A549 (cell line): ENCODE results near the gene ATP1A4. TPM values are rescaled to one million over a fixed set of nuclear protein-coding genes. Genes with fewer than 3 reads are reported as not detected.

Source experiments
- ATAC-seq, 2 experiments: fragments of 200-7000 bp in 1 of 2; fragments of >200 bp in 1 of 2; cut with Nextera tagmentation in 1 of 2; cut with Tn5 transposase in 1 of 2; 3 replicates each; pipeline versions ENCODE4 v1.8.0 to v1.9.1; 2018 to 2020; ENCODE audit warnings: mild to moderate bottlenecking in 1 of 2, moderate library complexity in 1 of 2
- CTCF ChIA-PET: fragments of 300-600 bp; sonication (Branson Sonifier 250); formaldehyde crosslinking; extraction: SDS; loops from one replicate; lab custom pipeline; 2021; ENCODE audit warnings: antibody characterized with exemption, inconsistent platforms; lab: Yijun Ruan, JAX
- POLR2A ChIA-PET: fragments of 350-600 bp; formaldehyde crosslinking; extraction: SDS; loops from one replicate; lab custom pipeline; 2021; ENCODE audit warnings: antibody characterized with exemption, inconsistent platforms; lab: Yijun Ruan, JAX
- DNase-seq, 2 experiments: peaks; one replicate each; pipeline versions ENCODE4 v3.0.0 to v3.0.0-alpha.2; 2011 to 2016; ENCODE audit warnings: low read depth in 1 of 2, low spot score in 1 of 2
- FAIRE-seq: peaks from 2 replicates; lab custom pipeline; 2011; peaks lifted over from hg19 to GRCh38; lab: Jason Lieb, UNC
- H3K27ac ChIP-seq, 2 experiments: fragments of >200 bp; sonication (Bioruptor Twin); formaldehyde crosslinking; 3 replicates each; pipeline ENCODE4 v1.5.1; 2016 to 2017
- H3K4me1 ChIP-seq: fragments of >200 bp; sonication (Bioruptor Twin); formaldehyde crosslinking; 3 replicates; pipeline ENCODE4 v1.6.1; 2016
- H3K4me2 ChIP-seq: fragments of >200 bp; sonication (Bioruptor Twin); formaldehyde crosslinking; 3 replicates; pipeline ENCODE4 v1.6.1; 2016
- H3K4me3 ChIP-seq: fragments of >200 bp; sonication (Bioruptor Twin); formaldehyde crosslinking; 3 replicates; pipeline ENCODE4 v1.5.1; 2016
- H3K9me3 ChIP-seq: fragments of >200 bp; sonication (Bioruptor Twin); formaldehyde crosslinking; 3 replicates; pipeline ENCODE4 v1.6.1; 2016
- BHLHE40 ChIP-seq: IDR thresholded peaks from 2 replicates; pipeline ENCODE4 v1.6.1; 2012; ENCODE audit warnings: low read depth, low read length, inconsistent platforms
- CEBPB ChIP-seq, 2 experiments: fragments of >200 bp in 1 of 2; sonication (Bioruptor Twin) in 1 of 2; formaldehyde crosslinking in 1 of 2; IDR thresholded peaks; 2 replicates each; pipeline ENCODE4 v1.6.1; 2012 to 2016
- EP300 ChIP-seq, 2 experiments: fragments of >200 bp; sonication (Bioruptor Twin); formaldehyde crosslinking; IDR thresholded peaks; 2 replicates in 1 of 2; 3 replicates in 1 of 2; pipeline ENCODE4 v1.6.1; 2016 to 2017
- ESRRA ChIP-seq: fragments of 150-350 bp; IDR thresholded peaks from 2 replicates; pipeline ENCODE4 v1.6.1; 2014; ENCODE audit warnings: mild to moderate bottlenecking, low read length, borderline replicate concordance
- FOSL2 ChIP-seq, 2 experiments: fragments of 450-650 bp in 1 of 2; fragments of >200 bp in 1 of 2; sonication (Bioruptor Twin) in 1 of 2; formaldehyde crosslinking; IDR thresholded peaks; 2 replicates each; pipeline versions ENCODE4 v1.5.0 to v1.6.1; 2016 to 2020; ENCODE audit warnings: mild to moderate bottlenecking in 1 of 2, moderate library complexity in 1 of 2
- HDAC2 ChIP-seq: fragments of 200-600 bp; sonication (generic); IDR thresholded peaks from 2 replicates; pipeline ENCODE4 v1.6.1; 2016
- HOXA7 ChIP-seq: fragments of 250-450 bp; sonication (Bioruptor Pico); IDR thresholded peaks from 2 replicates; pipeline ENCODE4 v1.5.0; 2020; ENCODE audit warnings: mild to moderate bottlenecking, moderate library complexity
- HOXB5 ChIP-seq: fragments of 250-450 bp; sonication (Bioruptor Pico); IDR thresholded peaks from 2 replicates; pipeline ENCODE4 v1.5.0; 2020; ENCODE audit warnings: mild to moderate bottlenecking, moderate library complexity
- JUN ChIP-seq, 2 experiments: fragments of >200 bp; sonication (Bioruptor Twin); formaldehyde crosslinking; IDR thresholded peaks; 2 replicates in 1 of 2; 3 replicates in 1 of 2; pipeline ENCODE4 v1.6.1; 2016 to 2017
- KDM1A ChIP-seq: fragments of 200-600 bp; sonication (generic); IDR thresholded peaks from 2 replicates; pipeline ENCODE4 v1.6.1; 2016; ENCODE audit warnings: low read depth, mild to moderate bottlenecking
- KDM5A ChIP-seq: fragments of 200-600 bp; sonication (generic); IDR thresholded peaks from 2 replicates; pipeline ENCODE4 v1.6.1; 2016; ENCODE audit warnings: antibody characterized with exemption, mild to moderate bottlenecking
- MYC ChIP-seq: IDR thresholded peaks from 2 replicates; pipeline ENCODE4 v1.6.1; 2012; ENCODE audit warnings: mild to moderate bottlenecking, inconsistent platforms, low read length, improper control_type of control experiment, borderline replicate concordance
- NPAS2 ChIP-seq: fragments of 250-450 bp; sonication (Bioruptor Pico); IDR thresholded peaks from 2 replicates; pipeline ENCODE4 v1.8.0; 2022; ENCODE audit warnings: mild to moderate bottlenecking, moderate library complexity, borderline replicate concordance
- RAD21 ChIP-seq, 2 experiments: fragments of >200 bp in 1 of 2; sonication (Bioruptor Twin) in 1 of 2; formaldehyde crosslinking in 1 of 2; IDR thresholded peaks in 1 of 2; conservative IDR thresholded peaks in 1 of 2; 2 replicates in 1 of 2; 3 replicates in 1 of 2; pipeline ENCODE4 v1.6.1; 2012 to 2018; ENCODE audit warnings: inconsistent platforms in 1 of 2
- RFX5 ChIP-seq: fragments of 450-650 bp; IDR thresholded peaks from 2 replicates; pipeline ENCODE4 v1.7.1; 2014; ENCODE audit warnings: antibody characterized with exemption, mild to moderate bottlenecking, moderate library complexity
- RNF2 ChIP-seq: fragments of 200-600 bp; sonication (generic); IDR thresholded peaks from 2 replicates; pipeline ENCODE4 v1.6.1; 2016; ENCODE audit warnings: low read depth, mild to moderate bottlenecking, antibody characterized with exemption, moderate library complexity, borderline replicate concordance
- SMC3 ChIP-seq: fragments of >200 bp; sonication (Bioruptor Twin); formaldehyde crosslinking; IDR thresholded peaks from 3 replicates; pipeline ENCODE4 v1.6.1; 2018; ENCODE audit warnings: inconsistent platforms
- SREBF2 ChIP-seq: fragments of 450-650 bp; IDR thresholded peaks from 2 replicates; pipeline ENCODE4 v1.6.1; 2014; ENCODE audit warnings: mild to moderate bottlenecking, moderate library complexity
- TFCP2L1 ChIP-seq: fragments of 250-450 bp; sonication (Bioruptor Pico); IDR thresholded peaks from 2 replicates; pipeline ENCODE4 v1.5.0; 2021; ENCODE audit warnings: mild to moderate bottlenecking
- ZNF302 ChIP-seq: fragments of 250-450 bp; sonication (Bioruptor Pico); IDR thresholded peaks from 2 replicates; pipeline ENCODE4 v1.9.0; 2021; ENCODE audit warnings: inconsistent platforms, mild to moderate bottlenecking, moderate library complexity
- ZSCAN20 ChIP-seq: fragments of 250-450 bp; sonication (Bioruptor Pico); IDR thresholded peaks from 2 replicates; pipeline ENCODE4 v1.8.0; 2022; ENCODE audit warnings: mild to moderate bottlenecking, moderate library complexity
- WGBS: methylation state at CpG from one replicate; pipeline ENCODE4 v1.1.6; 2017; ENCODE audit errors: missing lambda C conversion rate; 5-methylcytosine and 5-hydroxymethylcytosine counted together
- polyA plus RNA-seq, 4 experiments: library from polyadenylated mRNA; depleted of rRNA in 3 of 4; stranded (reverse); fragments of >200 nt; fragmentation: RNase III in 1 of 4; extraction: RNeasy Plus Mini Kit Qiagen cat#74134 plus additional on column Dnase treatment in 1 of 4; gene quantifications; 2 replicates in 3 of 4; 3 replicates in 1 of 4; pipeline ENCODE4 v1.2.3, GENCODE V29; 2011 to 2017
- TF ChIP-seq, protein P1 (sequence below): fragments of >200 bp; sonication (Bioruptor Twin); formaldehyde crosslinking; IDR thresholded peaks from 3 replicates; pipeline ENCODE4 v1.5.1; 2016
- TF ChIP-seq, protein P2 (sequence below): fragments of 250-450 bp; sonication (Bioruptor Pico); IDR thresholded peaks from 2 replicates; pipeline ENCODE4 v1.5.0; 2020; ENCODE audit warnings: low read depth, mild to moderate bottlenecking, moderate library complexity
- TF ChIP-seq, protein P3 (sequence below): fragments of 150-350 bp; IDR thresholded peaks from 2 replicates; pipeline ENCODE4 v1.6.1; 2014; ENCODE audit warnings: low read depth, mild to moderate bottlenecking, low read length
- TF ChIP-seq, protein P4 (sequence below): fragments of >200 bp; sonication (Bioruptor Twin); formaldehyde crosslinking; IDR thresholded peaks from 3 replicates; pipeline ENCODE4 v1.6.1; 2016
- TF ChIP-seq, protein P5 (sequence below): IDR thresholded peaks from 2 replicates; pipeline ENCODE4 v1.6.1; 2012; ENCODE audit warnings: low read depth, borderline replicate concordance
- TF ChIP-seq, protein P6 (sequence below): IDR thresholded peaks from 2 replicates; pipeline ENCODE4 v1.6.1; 2012
- TF ChIP-seq, protein P7 (sequence below): fragments of 450-650 bp; IDR thresholded peaks from 2 replicates; pipeline ENCODE4 v1.6.1; 2014; ENCODE audit warnings: antibody characterized with exemption

Gene ATP1A4
- polyA plus RNA-seq, 2 of the 4 experiments (the other 2 are of a cell fraction): not detected

DNA sequence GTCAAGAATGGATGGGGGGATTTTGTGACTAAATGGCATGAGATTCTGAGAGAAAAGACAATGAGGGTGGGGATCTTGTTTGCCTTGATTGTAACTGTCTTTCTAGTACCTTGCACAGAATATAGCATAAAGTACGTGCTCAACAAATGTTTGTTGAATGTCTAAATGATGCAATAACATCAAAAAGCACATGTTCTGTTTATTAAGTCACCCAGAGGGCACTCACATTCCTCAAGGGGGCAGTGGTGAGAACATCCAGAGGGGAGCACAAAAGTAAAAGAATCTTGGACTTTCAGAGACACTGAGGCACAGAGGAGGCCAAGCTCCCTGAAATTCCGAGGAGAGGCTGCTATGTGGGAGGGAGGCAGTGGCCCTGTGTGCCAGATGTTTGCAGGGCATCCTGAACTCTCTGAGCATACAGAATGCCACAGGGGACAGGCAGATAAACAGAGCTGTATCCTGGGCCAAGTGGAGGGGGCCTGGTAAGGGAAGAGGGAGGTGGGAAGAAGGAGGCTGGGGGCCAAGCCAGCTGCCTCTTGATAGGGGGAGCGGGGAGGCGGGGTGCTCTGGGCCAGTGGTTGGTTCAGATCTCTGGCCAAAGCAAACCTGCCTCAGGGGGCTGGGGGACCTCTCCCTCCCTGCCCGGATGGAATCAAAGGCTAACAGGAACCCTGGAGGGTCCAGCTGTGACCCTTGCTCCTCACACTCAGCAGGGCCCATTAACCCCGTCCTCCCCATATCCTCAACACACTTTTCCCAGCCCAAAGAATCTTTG lies 42.3 kb upstream of the ATP1A4 start:
- Histone ChIP-seq H3K9me3 (no peaks in the 10 kb centered on the region), H3K4me1 (peaks cover 20% of the 10 kb centered on the region), H3K4me2 (peak overlapping the region; percentile 61), H3K4me3 (no peak overlapping the region), H3K27ac (peak overlapping the region; percentile 77 to 83)
- POLR2A ChIA-PET: no interaction called here
- ATAC-seq (peak; percentile 40 to 68; a peak in 4 of 6 replicates), DNase-seq (peak; percentile 75 to 80), FAIRE-seq (no peak)
- WGBS: 21% methylated on average over 6 of the region's 6 CpGs
- CTCF ChIA-PET: interaction anchor here (0.8 to 23.7 kb wide), 17 partner anchors 3 to 182 kb away, joined by 3 to 222 read pairs (median 6); partner anchors contain the start of genes ATP1A2 and PEA15
- TF ChIP-seq RFX5 (no peak), KDM1A (no peak), EP300 (IDR thresholded peaks at IDR 0.05) (peak in 1 of 2 experiments; percentile 34; a peak in 1 of 5 replicates), NPAS2 (CRISPR knock-in tag) (no peak), FOSL2 (IDR thresholded peaks at IDR 0.05) (no peak), FOSL2 (CRISPR knock-in tag; IDR thresholded peaks at IDR 0.05) (no peak), JUN (IDR thresholded peaks at IDR 0.05) (no peak; a peak in 1 of 5 replicates), CEBPB (IDR thresholded peaks at IDR 0.05) (peak; percentile 49 to 80; a peak in 3 of 4 replicates), ZNF302 (CRISPR knock-in tag) (no peak), RNF2 (no peak), ZSCAN20 (CRISPR knock-in tag) (no peak), MYC (peak; percentile 86; the same call in 1 of the 2 replicates), HOXA7 (no peak), BHLHE40 (no peak), SREBF2 (no peak), RAD21 (conservative IDR thresholded peaks at IDR 0.05 in 1 of 2, IDR thresholded peaks at IDR 0.05 in 1 of 2) (peak; percentile 27 to 35; a peak in 3 of 5 replicates), SMC3 (peak; percentile 35; the same call in 1 of the 3 replicates), TFCP2L1 (CRISPR knock-in tag) (no peak), HDAC2 (no peak), KDM5A (no peak), HOXB5 (no peak), ESRRA (no peak)
- TF ChIP-seq, protein P1, sequence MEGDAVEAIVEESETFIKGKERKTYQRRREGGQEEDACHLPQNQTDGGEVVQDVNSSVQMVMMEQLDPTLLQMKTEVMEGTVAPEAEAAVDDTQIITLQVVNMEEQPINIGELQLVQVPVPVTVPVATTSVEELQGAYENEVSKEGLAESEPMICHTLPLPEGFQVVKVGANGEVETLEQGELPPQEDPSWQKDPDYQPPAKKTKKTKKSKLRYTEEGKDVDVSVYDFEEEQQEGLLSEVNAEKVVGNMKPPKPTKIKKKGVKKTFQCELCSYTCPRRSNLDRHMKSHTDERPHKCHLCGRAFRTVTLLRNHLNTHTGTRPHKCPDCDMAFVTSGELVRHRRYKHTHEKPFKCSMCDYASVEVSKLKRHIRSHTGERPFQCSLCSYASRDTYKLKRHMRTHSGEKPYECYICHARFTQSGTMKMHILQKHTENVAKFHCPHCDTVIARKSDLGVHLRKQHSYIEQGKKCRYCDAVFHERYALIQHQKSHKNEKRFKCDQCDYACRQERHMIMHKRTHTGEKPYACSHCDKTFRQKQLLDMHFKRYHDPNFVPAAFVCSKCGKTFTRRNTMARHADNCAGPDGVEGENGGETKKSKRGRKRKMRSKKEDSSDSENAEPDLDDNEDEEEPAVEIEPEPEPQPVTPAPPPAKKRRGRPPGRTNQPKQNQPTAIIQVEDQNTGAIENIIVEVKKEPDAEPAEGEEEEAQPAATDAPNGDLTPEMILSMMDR: peak; percentile 57
- TF ChIP-seq, protein P2, sequence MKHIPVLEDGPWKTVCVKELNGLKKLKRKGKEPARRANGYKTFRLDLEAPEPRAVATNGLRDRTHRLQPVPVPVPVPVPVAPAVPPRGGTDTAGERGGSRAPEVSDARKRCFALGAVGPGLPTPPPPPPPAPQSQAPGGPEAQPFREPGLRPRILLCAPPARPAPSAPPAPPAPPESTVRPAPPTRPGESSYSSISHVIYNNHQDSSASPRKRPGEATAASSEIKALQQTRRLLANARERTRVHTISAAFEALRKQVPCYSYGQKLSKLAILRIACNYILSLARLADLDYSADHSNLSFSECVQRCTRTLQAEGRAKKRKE (CRISPR knock-in tag): no peak
- TF ChIP-seq, protein P3, sequence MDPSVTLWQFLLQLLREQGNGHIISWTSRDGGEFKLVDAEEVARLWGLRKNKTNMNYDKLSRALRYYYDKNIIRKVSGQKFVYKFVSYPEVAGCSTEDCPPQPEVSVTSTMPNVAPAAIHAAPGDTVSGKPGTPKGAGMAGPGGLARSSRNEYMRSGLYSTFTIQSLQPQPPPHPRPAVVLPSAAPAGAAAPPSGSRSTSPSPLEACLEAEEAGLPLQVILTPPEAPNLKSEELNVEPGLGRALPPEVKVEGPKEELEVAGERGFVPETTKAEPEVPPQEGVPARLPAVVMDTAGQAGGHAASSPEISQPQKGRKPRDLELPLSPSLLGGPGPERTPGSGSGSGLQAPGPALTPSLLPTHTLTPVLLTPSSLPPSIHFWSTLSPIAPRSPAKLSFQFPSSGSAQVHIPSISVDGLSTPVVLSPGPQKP: no peak
- TF ChIP-seq, protein P4, sequence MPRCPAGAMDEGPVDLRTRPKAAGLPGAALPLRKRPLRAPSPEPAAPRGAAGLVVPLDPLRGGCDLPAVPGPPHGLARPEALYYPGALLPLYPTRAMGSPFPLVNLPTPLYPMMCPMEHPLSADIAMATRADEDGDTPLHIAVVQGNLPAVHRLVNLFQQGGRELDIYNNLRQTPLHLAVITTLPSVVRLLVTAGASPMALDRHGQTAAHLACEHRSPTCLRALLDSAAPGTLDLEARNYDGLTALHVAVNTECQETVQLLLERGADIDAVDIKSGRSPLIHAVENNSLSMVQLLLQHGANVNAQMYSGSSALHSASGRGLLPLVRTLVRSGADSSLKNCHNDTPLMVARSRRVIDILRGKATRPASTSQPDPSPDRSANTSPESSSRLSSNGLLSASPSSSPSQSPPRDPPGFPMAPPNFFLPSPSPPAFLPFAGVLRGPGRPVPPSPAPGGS: no peak
- TF ChIP-seq, protein P5, sequence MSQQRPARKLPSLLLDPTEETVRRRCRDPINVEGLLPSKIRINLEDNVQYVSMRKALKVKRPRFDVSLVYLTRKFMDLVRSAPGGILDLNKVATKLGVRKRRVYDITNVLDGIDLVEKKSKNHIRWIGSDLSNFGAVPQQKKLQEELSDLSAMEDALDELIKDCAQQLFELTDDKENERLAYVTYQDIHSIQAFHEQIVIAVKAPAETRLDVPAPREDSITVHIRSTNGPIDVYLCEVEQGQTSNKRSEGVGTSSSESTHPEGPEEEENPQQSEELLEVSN: no peak
- TF ChIP-seq, protein P6, sequence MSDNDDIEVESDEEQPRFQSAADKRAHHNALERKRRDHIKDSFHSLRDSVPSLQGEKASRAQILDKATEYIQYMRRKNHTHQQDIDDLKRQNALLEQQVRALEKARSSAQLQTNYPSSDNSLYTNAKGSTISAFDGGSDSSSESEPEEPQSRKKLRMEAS: peak; percentile 91
- TF ChIP-seq, protein P7, sequence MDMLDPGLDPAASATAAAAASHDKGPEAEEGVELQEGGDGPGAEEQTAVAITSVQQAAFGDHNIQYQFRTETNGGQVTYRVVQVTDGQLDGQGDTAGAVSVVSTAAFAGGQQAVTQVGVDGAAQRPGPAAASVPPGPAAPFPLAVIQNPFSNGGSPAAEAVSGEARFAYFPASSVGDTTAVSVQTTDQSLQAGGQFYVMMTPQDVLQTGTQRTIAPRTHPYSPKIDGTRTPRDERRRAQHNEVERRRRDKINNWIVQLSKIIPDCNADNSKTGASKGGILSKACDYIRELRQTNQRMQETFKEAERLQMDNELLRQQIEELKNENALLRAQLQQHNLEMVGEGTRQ: no peak
